HepG2 (cell line): Measurements from ENCODE around the gene ZBTB4. TPM values are rescaled to one million over a fixed set of nuclear protein-coding genes. Genes with fewer than 3 reads are reported as not detected.

ENCODE experiments used
- CREB1 ChIP-seq, 2 experiments: fragments of 450-650 bp in 1 of 2; IDR thresholded peaks; 2 replicates each; pipeline ENCODE4 v1.6.1; 2016 to 2017; ENCODE audit warnings: control low read depth in 1 of 2, mild to moderate bottlenecking in 1 of 2, missing compliant biosample characterization in 1 of 2, missing genetic modification characterization in 1 of 2
- E2F1 ChIP-seq: sonication (generic); formaldehyde crosslinking; IDR thresholded peaks from 2 replicates; pipeline ENCODE4 v1.5.0; 2020; ENCODE audit warnings: missing genetic modification reagents
- IRF1 ChIP-seq: sonication (generic); formaldehyde crosslinking; IDR thresholded peaks from 2 replicates; pipeline ENCODE4 v1.4.0; 2020; ENCODE audit warnings: low read depth, mild to moderate bottlenecking, missing genetic modification reagents
- MED13 ChIP-seq: sonication (generic); formaldehyde crosslinking; IDR thresholded peaks from 2 replicates; pipeline ENCODE4 v1.5.0; 2020; ENCODE audit warnings: missing genetic modification reagents
- NFE2L2 ChIP-seq: fragments of 150-350 bp; IDR thresholded peaks from 2 replicates; pipeline ENCODE4 v1.6.1; 2014; ENCODE audit warnings: low read length
- NR1H2 ChIP-seq: sonication (generic); formaldehyde crosslinking; IDR thresholded peaks from 2 replicates; pipeline ENCODE4 v1.8.1; 2022; ENCODE audit warnings: low read depth, missing genetic modification reagents, borderline replicate concordance
- SCMH1 ChIP-seq: sonication (generic); formaldehyde crosslinking; IDR thresholded peaks from 2 replicates; pipeline ENCODE4 v1.9.0; 2021; ENCODE audit warnings: missing genetic modification reagents, mild to moderate bottlenecking, borderline replicate concordance
- SMAD9 ChIP-seq: sonication (generic); formaldehyde crosslinking; IDR thresholded peaks from 2 replicates; pipeline ENCODE4 v1.5.1; 2020; ENCODE audit warnings: mild to moderate bottlenecking, missing genetic modification reagents
- ZBTB40 ChIP-seq, 2 experiments: fragments of 450-650 bp in 1 of 2; sonication (generic) in 1 of 2; formaldehyde crosslinking in 1 of 2; IDR thresholded peaks; 2 replicates each; pipeline versions ENCODE4 v1.6.1 to v1.8.0; 2016 to 2022; ENCODE audit warnings: antibody characterized with exemption in 1 of 2, mild to moderate bottlenecking in 1 of 2, missing genetic modification reagents in 1 of 2
- ZFP36L2 ChIP-seq: sonication (generic); formaldehyde crosslinking; IDR thresholded peaks from 2 replicates; pipeline ENCODE4 v1.4.0; 2020; ENCODE audit warnings: missing genetic modification reagents
- ZNF589 ChIP-seq: sonication (generic); formaldehyde crosslinking; conservative IDR thresholded peaks from 2 replicates; pipeline ENCODE4 v1.8.0; 2022; ENCODE audit warnings: mild to moderate bottlenecking, moderate library complexity, missing genetic modification reagents
- ZNF740 ChIP-seq: sonication (generic); formaldehyde crosslinking; IDR thresholded peaks from 2 replicates; pipeline ENCODE4 v1.4.0; 2020; ENCODE audit warnings: missing genetic modification reagents
- ZNF83 ChIP-seq: sonication (generic); formaldehyde crosslinking; IDR thresholded peaks from 2 replicates; pipeline ENCODE4 v1.4.0; 2020; ENCODE audit warnings: missing genetic modification reagents, mild to moderate bottlenecking, borderline replicate concordance
- ZSCAN20 ChIP-seq: sonication (generic); formaldehyde crosslinking; IDR thresholded peaks from 2 replicates; pipeline ENCODE4 v1.4.0; 2020; ENCODE audit warnings: missing genetic modification reagents, mild to moderate bottlenecking, borderline replicate concordance
- polyA plus RNA-seq, 8 experiments: library from polyadenylated mRNA; depleted of rRNA in 3 of 8; stranded (reverse) in 7 of 8; unstranded in 1 of 8; fragments of >200 nt; fragmentation: Illumina TruSeq in 4 of 8; extraction: Trizol in 4 of 8; gene quantifications; 2 replicates each; pipeline versions ENCODE4 v1.2.1 to v1.2.3, GENCODE V29; 2011 to 2016; ENCODE audit warnings: low read depth in 4 of 8, missing spikeins in 1 of 8, mixed read lengths in 1 of 8; ENCODE audit not compliant: insufficient read depth in 1 of 8
- total RNA-seq, 5 experiments: library from RNA; depleted of rRNA; stranded (reverse); fragments of >200 nt; fragmentation: Illumina TruSeq; extraction: Trizol; gene quantifications; 2 replicates each; pipeline ENCODE4 v1.2.3, GENCODE V29; 2016; ENCODE audit warnings: low read depth in 1 of 5

ZBTB4 gene
- total and polyA plus RNA-seq, 2 of the 13 experiments (the other 11 are each of a cell fraction or from before 2014, with no cell fraction given), result 4.3 to 7.4 TPM

GRCh38 chr17:7484067-7484918 is 4.9 kb upstream of the ZBTB4 start, which contains the start of gene POLR2A (continued):
- TF ChIP-seq E2F1 (CRISPR knock-in tag), result peak; percentile 95
- TF ChIP-seq ZBTB40 (IDR thresholded peaks at IDR 0.05), result no peak
- no peak for TF ChIP-seq ZBTB40 (CRISPR knock-in tag; IDR thresholded peaks at IDR 0.05)
- TF ChIP-seq SCMH1 (CRISPR knock-in tag), result no peak
- peak; percentile 94 for TF ChIP-seq MED13
- 0 out of 2 replicates have a peak, but pooled peaks have one; percentile 28 for TF ChIP-seq ZNF589
- no peak; the same call in 1 of the 2 replicates for TF ChIP-seq IRF1
- peak; percentile 30 for TF ChIP-seq CREB1 (IDR thresholded peaks at IDR 0.05)
- TF ChIP-seq CREB1 (CRISPR knock-in tag; IDR thresholded peaks at IDR 0.05), result no peak; the same call in 1 of the 2 replicates
- TF ChIP-seq ZNF83 (CRISPR knock-in tag), result no peak; the same call in 1 of the 2 replicates
- peak; percentile 28; the same call in 1 of the 2 replicates for TF ChIP-seq NR1H2 (CRISPR knock-in tag)
- no peak for TF ChIP-seq NFE2L2
- TF ChIP-seq ZNF740 (CRISPR knock-in tag), result peak; percentile 93
- peak; percentile 87 for TF ChIP-seq ZFP36L2 (CRISPR knock-in tag)
- TF ChIP-seq ZSCAN20 (CRISPR knock-in tag), result peak; percentile 91; the same call in 1 of the 2 replicates
- TF ChIP-seq SMAD9 (CRISPR knock-in tag), result no peak
